ENCODE results near the gene CPVL. TPM values are rescaled to one million over a fixed set of nuclear protein-coding genes. Genes with fewer than 3 reads are reported as not detected.

CPVL gene
- total RNA-seq, 1 donor from 2014 or later = 15.2 TPM

DNA sequence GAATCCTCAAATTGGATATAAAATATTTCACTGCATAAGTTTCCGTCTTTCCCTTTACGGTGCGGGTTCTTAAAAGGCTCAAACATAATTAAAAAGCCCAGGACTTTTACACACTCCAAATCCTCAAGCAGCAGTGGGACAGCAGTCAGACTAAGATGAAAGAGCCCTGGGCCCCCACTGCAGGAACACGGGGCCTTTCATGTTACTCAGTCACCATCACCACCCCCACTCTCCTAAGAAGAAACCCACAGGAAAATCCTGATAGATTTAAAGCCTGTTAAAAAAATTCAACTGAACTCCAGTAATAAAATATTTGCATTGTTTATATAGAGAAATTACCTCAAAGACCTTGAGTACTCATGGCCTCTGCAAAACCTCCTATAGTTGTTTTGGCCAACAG is 114.2 kb downstream of the CPVL start:
- Histone ChIP-seq H3K27me3 (no peaks in the 10 kb centered on the region), H3K9me3 (no peaks in the 10 kb centered on the region), H3K4me1 (no peaks in the 10 kb centered on the region), H3K36me3 (no peaks in the 10 kb centered on the region), H3K27ac (no peak overlapping the region), H3K4me3 (no peak overlapping the region)
- DNase-seq (ENCODE audit: low spot score in 2 of 2) = no peak
- intact Hi-C loops (cut with DNase I) = no loop called here
- TF ChIP-seq, protein P1, sequence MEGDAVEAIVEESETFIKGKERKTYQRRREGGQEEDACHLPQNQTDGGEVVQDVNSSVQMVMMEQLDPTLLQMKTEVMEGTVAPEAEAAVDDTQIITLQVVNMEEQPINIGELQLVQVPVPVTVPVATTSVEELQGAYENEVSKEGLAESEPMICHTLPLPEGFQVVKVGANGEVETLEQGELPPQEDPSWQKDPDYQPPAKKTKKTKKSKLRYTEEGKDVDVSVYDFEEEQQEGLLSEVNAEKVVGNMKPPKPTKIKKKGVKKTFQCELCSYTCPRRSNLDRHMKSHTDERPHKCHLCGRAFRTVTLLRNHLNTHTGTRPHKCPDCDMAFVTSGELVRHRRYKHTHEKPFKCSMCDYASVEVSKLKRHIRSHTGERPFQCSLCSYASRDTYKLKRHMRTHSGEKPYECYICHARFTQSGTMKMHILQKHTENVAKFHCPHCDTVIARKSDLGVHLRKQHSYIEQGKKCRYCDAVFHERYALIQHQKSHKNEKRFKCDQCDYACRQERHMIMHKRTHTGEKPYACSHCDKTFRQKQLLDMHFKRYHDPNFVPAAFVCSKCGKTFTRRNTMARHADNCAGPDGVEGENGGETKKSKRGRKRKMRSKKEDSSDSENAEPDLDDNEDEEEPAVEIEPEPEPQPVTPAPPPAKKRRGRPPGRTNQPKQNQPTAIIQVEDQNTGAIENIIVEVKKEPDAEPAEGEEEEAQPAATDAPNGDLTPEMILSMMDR (IDR thresholded peaks at IDR 0.05) = no peak

DNA sequence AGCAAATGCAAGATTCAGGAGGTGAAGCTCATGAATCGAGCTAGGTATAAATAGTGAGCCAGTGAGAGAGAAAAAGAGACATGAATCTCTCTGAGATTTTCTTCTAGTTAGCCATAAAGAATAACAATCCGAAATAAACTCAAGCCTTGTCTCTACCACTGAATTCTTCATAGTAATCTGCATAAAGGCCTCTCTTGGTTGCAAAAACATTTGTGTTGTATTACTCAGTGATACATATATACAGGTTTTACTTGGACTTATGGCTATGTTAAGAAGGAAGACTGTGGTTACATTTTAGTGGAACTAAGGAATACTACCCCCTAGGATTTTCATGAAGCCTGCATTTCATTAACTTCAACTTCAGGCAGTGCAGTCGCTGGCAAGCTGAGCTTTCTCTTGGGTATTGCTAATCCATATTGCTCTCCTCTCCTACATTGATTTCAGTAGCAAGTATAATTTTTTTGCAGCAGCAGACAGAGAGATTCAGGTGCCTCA is 115.5 kb downstream of the CPVL start:
- Histone ChIP-seq H3K4me3 (no peak overlapping the region), H3K27ac (no peak overlapping the region), H3K27me3 (no peaks in the 10 kb centered on the region), H3K36me3 (no peaks in the 10 kb centered on the region), H3K9me3 (no peaks in the 10 kb centered on the region), H3K4me1 (no peaks in the 10 kb centered on the region)
- DNase-seq (ENCODE audit: low spot score in 2 of 2) = no peak
- TF ChIP-seq, protein P1 (IDR thresholded peaks at IDR 0.05) = no peak
- intact Hi-C loops (cut with DNase I) = no loop called here

DNA sequence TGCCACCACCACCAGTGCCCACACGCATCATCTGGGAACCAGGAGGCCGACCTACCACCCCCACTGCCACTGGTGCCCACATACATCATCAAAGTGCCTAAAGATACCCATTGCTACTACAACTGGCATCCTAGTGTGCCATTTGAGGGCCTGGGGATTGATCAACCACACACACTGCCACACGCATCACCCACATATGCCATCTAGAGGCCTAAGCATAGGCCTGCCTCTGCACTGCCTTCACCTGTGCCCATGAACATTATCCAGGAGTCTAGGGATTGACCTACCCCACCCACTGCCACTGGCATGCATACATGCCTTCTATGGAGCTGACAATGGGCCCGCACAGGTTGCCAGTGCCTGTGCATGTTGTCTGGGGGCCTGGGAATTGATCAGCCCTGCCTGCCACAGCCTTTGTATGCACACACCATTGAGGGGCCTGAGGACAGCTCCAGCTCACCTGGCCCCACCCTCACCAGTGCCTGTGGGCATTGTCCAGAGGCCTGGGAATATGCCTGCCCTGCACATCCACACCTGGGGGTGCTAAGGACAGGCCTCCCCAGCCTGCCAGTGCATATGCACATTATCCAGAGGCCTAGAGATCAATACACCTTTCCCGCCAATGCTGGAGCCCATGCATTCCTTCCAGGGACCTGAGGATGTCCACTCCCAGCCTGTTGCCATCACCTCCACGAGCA is 123.9 kb downstream of the CPVL start:
- no peak for DNase-seq (ENCODE audit: low spot score in 2 of 2)
- TF ChIP-seq, protein P1 (IDR thresholded peaks at IDR 0.05) = no peak
- no peak overlapping the region for H3K27ac ChIP-seq
- H3K27me3 ChIP-seq = no peaks in the 10 kb centered on the region
- intact Hi-C loops (cut with DNase I) = no loop called here
- H3K36me3 ChIP-seq = no peaks in the 10 kb centered on the region
- no peak overlapping the region for H3K4me3 ChIP-seq
- H3K4me1 ChIP-seq = no peaks in the 10 kb centered on the region
- peaks cover 0 to 8% of the 10 kb centered on the region in 2 donors for H3K9me3 ChIP-seq

DNA sequence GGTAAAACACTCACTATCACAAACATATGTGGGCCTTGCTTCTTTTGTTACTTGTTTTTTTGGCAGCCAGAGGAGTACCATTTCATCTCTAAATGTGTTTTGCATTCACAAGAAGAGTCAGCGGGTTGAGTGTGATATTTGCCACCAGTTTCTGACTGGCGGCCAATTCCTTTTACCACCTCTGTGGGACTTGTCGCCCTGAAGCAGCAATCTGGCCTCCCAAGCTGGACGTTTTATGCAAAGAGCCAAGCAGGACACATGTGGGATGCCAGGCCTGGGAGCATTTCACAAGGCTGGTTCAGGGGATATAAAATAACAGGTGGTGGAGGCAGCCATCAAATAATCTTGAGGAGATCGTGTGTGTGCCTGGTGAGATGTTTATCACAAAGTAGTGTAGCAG is 126.4 kb downstream of the CPVL start:
- H3K36me3 ChIP-seq = no peaks in the 10 kb centered on the region
- H3K4me3 ChIP-seq = no peak overlapping the region
- no peak for DNase-seq (ENCODE audit: low spot score in 2 of 2)
- H3K4me1 ChIP-seq = no peaks in the 10 kb centered on the region
- TF ChIP-seq, protein P1 (IDR thresholded peaks at IDR 0.05) = no peak
- H3K9me3 ChIP-seq = peaks cover 0 to 8% of the 10 kb centered on the region in 2 donors
- no peak overlapping the region for H3K27ac ChIP-seq
- no peaks in the 10 kb centered on the region for H3K27me3 ChIP-seq
- intact Hi-C loops (cut with DNase I) = no loop called here

DNA sequence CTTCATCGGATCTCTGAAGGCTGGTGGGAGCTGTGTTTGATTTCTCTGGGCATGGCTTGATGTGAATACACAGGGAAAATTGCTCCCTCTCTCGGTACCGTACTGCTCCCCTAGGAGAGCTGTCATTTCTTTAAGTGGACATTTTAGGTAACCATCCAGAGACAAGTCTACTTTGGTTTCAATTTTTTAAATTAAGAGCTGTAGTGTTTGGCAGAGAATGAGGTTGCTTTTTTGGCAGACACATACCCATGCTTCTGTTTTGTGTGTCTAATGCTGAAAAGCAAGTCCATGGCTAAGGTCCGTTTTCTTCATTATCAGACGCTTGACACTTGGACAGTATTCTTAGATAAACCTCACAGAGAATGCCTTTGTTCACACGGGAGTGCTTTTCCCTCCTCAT is 127.0 kb downstream of the CPVL start:
- intact Hi-C loops (cut with DNase I) = no loop called here
- Histone ChIP-seq H3K4me1 (no peaks in the 10 kb centered on the region), H3K27me3 (no peaks in the 10 kb centered on the region), H3K9me3 (peaks cover 0 to 5% of the 10 kb centered on the region in 2 donors), H3K36me3 (no peaks in the 10 kb centered on the region), H3K27ac (no peak overlapping the region), H3K4me3 (no peak overlapping the region)
- no peak for DNase-seq (ENCODE audit: low spot score in 2 of 2)
- TF ChIP-seq, protein P1 (IDR thresholded peaks at IDR 0.05) = peak in 1 of 3 experiments; percentile 6

All from ascending aorta (tissue), 2 donors.